GM20000 (cell line): ENCODE measurements around the gene TM4SF5.
A peak's percentile ranks its signal among the peaks of the same experiment; 100 is the strongest.

Source experiments
- DNase-seq: peaks from one replicate; pipeline ENCODE4 v3.0.0; 2012; ENCODE audit warnings: low spot score
- TF ChIP-seq, protein P1 (sequence below): IDR thresholded peaks from 2 replicates; pipeline ENCODE4 v1.5.1; 2012; ENCODE audit warnings: mild to moderate bottlenecking, control low read depth; ENCODE audit errors: extremely low read depth, missing control alignments

The TM4SF5 gene, protein sequence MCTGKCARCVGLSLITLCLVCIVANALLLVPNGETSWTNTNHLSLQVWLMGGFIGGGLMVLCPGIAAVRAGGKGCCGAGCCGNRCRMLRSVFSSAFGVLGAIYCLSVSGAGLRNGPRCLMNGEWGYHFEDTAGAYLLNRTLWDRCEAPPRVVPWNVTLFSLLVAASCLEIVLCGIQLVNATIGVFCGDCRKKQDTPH

DNA sequence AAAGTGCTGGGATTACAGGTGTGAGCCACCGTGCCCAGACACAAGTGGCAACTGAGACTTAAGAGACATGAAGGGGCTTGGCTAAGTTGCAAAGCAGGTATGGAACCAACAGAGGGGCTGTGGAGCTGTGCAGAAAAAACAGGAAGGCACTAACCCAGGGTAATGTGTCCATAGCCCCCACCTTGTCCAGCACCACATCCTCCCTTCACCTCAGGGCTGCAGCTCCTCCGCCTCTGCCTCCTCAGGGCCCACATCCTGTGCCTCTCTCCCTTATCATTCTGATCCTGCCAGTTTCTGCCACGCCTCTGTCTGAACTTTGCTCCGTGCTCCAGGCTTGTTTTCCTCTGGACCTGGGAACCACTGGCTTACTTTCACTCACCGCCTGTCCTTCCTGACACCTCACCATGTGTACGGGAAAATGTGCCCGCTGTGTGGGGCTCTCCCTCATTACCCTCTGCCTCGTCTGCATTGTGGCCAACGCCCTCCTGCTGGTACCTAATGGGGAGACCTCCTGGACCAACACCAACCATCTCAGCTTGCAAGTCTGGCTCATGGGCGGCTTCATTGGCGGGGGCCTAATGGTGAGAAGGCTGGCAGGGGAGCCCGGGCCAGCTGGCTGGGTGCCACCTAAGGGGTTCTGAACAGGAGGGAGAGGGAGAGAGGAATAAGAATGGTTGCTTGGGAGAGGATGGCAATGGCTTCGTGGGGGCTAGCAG is at the start of gene TM4SF5:
TM4SF5 (plus strand) TSS at position 368 of the 716 bp plus-strand sequence; CDS start at position 405, 37 bp downstream.
- DNase-seq: no peak
- TF ChIP-seq, protein P1, sequence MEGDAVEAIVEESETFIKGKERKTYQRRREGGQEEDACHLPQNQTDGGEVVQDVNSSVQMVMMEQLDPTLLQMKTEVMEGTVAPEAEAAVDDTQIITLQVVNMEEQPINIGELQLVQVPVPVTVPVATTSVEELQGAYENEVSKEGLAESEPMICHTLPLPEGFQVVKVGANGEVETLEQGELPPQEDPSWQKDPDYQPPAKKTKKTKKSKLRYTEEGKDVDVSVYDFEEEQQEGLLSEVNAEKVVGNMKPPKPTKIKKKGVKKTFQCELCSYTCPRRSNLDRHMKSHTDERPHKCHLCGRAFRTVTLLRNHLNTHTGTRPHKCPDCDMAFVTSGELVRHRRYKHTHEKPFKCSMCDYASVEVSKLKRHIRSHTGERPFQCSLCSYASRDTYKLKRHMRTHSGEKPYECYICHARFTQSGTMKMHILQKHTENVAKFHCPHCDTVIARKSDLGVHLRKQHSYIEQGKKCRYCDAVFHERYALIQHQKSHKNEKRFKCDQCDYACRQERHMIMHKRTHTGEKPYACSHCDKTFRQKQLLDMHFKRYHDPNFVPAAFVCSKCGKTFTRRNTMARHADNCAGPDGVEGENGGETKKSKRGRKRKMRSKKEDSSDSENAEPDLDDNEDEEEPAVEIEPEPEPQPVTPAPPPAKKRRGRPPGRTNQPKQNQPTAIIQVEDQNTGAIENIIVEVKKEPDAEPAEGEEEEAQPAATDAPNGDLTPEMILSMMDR: no peak

DNA sequence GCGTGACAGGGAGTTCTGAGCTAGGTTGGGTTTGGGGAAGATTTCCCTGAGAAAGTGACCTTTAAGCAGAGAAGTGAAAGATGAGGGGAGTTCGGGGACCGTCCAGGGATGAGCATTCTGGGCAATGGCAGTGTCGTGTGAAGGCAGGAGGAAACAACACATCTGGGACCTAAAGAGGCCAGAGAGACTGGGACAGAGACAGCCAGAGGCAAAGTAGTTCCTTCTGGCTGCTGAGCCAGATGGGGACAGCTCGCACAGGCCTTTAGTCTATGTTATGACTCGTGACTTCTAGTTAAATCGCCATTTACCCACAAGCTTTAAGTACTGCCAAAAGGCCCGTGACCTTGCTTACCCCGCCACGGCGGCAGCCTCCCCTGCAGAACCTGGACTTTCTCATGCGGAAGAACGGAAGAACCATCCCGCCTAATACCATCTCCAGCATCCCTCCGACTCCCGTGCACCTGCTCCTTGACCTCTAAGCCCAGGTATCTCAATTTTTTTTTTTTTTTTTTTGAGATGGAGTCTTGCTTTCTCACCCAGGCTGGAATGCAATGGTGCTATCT is 48.9 kb upstream of the TM4SF5 start:
- DNase-seq: no peak
- TF ChIP-seq, protein P1: no peak

DNA sequence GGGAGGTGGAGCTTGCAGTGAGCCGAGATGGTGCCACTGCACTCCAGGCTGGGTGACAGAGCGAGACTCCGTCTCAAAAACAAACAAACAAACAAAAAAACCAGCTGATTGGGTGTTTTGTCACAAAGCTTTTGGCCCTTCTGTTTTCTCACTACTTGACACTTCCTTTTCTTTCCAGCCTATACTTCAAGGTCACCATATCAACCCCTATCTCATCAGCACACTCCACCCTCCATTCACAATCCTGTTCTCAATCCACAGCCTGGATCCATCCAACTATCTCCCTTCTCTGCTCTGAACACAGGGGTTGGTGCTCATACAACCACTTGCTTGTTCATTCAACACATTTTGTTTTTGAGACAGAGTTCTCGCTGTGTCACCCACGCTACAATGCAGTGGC is 47.0 kb upstream of the TM4SF5 start:
- DNase-seq: no peak
- TF ChIP-seq, protein P1: no peak

DNA sequence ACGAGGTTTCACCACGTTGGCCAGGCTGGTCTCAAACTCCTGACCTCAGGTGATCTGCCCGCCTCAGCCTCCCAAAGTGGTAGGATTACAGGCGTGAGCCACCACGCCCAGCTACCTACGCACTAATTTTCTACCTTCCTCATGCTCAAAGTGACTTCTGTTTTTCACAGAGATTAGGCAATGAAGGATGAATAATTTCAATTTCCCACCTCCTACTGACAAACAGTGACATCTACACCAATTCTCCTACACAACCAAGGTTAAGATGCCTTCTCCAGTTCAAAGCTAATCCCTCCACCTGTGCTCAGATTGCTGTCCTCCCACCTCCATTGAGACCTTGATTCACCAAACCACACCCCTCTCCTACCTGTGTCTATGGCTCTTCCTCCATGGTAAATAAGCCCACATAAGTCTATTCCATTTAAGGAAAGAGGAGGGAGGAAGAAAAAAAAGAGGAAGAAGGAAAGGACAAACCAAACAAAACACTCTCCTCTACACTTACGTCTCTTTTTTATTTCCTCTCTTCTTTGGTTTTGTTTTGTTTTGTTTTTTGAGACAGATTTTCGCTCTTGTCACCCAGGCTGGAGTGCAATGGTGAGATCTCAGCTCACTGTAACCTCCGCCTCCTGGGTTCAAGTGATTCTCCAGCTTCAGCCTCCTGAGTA is 45.9 kb upstream of the TM4SF5 start:
- no peak for DNase-seq
- TF ChIP-seq, protein P1: no peak

DNA sequence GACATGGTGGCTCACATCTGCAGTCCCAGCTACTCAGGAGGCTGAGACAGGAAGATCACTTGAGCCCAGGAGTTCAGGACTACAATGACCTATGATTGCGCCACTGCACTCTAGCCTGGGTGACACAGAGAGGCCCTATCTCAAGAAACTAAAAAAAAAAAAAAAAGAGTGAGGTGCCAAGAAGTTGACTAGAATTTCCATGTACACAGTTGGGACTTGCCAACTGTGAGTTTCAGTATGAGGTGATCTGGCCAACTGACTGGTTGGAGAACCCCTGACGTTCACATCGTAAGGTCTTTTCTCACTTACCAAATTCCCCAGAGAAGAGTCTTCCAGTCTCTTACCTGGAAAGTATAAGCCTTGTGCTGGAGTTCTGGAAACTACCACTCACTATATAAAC is 43.6 kb upstream of the TM4SF5 start:
- TF ChIP-seq, protein P1: no peak
- no peak for DNase-seq

DNA sequence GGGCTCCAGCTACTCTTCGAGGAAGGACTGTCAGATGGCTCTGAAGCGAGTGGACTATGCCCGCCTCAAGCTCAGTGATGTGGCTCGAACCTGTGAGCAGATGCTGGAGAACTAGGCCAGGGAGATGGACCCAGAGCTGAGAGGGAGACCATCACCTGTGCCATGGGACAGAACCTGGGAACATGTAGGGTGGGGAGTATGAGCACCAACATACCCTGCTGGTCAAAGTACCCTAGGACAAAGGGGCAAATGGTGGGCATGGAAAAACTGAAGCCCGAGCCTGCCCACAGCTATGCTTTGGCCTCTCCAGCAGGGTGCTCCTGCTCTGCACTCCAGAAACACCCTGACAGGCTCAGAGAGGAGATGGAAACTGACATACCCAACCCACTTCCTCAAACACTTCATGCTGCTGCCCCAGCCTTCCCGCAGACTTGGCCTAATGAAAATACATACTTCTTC is 38.6 kb upstream of the TM4SF5 start:
- DNase-seq: peak; percentile 75
- TF ChIP-seq, protein P1: peak; percentile 21
